ENCODE results near the gene CLOCK.
A peak's percentile ranks its signal among the peaks of the same experiment; 100 is the strongest.
"Not testable (repeated sequence)": the region's sequence is repeated elsewhere in the genome, so short reads cannot be mapped to it uniquely, and the experiment has no call there.

The CLOCK gene

DNA sequence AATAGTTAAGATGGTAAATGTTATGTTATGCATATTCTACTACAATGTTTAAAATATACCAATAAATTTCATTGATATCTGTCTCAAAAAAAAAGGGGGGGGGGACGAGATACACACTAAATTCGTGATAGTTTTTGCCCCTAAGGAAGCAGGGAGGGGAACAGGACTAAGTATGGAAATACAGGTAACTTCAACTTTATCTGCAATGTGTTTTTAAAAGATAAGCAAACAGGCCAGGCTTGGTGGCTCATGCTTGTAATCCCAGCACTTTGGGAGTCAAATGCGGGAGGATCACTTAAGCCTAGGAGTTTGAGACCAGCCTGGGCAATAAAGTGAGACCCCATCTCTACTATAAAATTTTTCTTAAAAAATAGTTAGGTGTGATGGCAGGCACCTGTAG lies 13.4 kb upstream of the CLOCK start:
- peaks cover 6% of the 10 kb centered on the region; the same call in 1 of the 2 replicates for H3K4me1 ChIP-seq (ENCODE audit: control insufficient read depth, insufficient read depth, low read length)
- H3K27me3 ChIP-seq (ENCODE audit: control insufficient read depth, insufficient read depth, low read length): no peaks in the 10 kb centered on the region
- H3K9me3 ChIP-seq (ENCODE audit: control insufficient read depth, insufficient read depth, low read depth, low read length): no peaks in the 10 kb centered on the region
- no peak overlapping the region for H3K4me3 ChIP-seq (ENCODE audit: low read depth, low read length)
- no peaks in the 10 kb centered on the region for H3K36me3 ChIP-seq (ENCODE audit: control insufficient read depth, insufficient read depth, low read length)
- H3K27ac ChIP-seq (ENCODE audit: low read depth, low read length): no peak overlapping the region
- no peak overlapping the region for H3K9ac ChIP-seq (ENCODE audit: low read length)

DNA sequence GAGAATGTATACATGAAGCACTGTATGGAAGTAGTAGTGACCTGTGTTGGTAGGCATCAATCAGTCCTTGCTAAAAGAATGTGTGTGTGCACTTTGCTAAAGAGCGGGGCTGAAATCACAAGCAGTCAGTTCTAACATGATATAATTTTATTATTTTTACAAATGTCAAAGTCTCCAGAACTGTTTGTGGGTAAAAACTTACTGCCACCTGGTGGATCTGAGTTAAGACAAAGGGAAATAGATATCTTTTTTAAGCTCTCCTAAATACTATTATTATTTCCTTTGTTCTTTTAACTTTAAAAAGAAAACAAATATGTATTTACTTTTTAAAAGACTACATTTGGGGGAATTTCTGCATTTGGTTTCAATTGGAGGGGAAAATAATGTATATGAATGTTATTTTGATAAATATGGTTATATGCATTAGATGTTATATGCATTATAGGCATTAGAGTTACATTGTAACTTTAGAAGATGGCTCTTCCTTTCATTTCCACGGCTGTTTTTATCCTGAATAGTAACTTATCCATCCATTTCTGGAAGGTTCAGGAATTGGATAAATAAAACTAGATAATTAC lies 7.8 kb upstream of the CLOCK start:
- no peak overlapping the region for H3K9ac ChIP-seq (ENCODE audit: low read length)
- H3K4me3 ChIP-seq (ENCODE audit: low read depth, low read length): no peak overlapping the region
- H3K4me1 ChIP-seq (ENCODE audit: control insufficient read depth, insufficient read depth, low read length): peaks cover 7% of the 10 kb centered on the region
- no peak overlapping the region for H3K27ac ChIP-seq (ENCODE audit: low read depth, low read length)
- no peaks in the 10 kb centered on the region for H3K27me3 ChIP-seq (ENCODE audit: control insufficient read depth, insufficient read depth, low read length)
- no peaks in the 10 kb centered on the region for H3K36me3 ChIP-seq (ENCODE audit: control insufficient read depth, insufficient read depth, low read length)
- H3K9me3 ChIP-seq (ENCODE audit: control insufficient read depth, insufficient read depth, low read depth, low read length): no peaks in the 10 kb centered on the region

DNA sequence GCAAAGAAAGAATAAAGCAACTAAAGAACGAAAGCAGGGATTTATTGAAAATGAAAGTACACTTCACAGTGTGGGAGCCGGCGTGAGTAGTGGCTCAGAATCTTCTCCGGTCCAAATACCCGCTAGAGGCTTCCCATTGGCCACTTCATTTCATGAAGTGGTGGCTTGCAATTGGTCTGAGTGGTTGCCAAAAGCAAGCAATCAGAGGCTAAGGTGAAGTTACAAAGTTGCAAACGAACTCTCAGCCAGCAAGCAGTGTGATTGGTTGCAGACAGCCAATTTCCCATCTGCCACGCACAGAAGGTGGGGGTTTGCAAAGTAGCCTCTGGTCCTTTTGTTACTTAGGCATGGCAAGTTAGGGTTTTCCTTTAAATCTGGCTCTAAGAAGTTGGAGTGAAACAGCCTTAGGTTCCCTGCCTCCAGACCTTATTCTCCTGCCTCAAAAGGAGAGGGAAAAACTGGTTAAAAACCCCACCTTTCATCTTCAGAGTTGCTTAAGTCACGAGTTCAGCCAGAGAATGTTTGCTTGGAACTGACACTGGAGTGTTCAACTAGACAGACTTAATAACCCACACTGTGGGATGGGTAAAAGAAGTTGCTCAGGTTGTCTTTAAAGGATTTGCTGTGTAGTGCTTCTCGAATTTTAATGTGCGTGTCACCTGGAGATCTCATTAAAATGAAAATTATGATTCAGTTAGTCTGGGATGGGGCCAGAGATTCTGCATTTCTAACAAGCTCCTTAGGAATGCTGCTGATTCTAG lies 6.9 kb upstream of the CLOCK start:
- H3K4me1 ChIP-seq (ENCODE audit: control insufficient read depth, insufficient read depth, low read length): peaks cover 9% of the 10 kb centered on the region
- no peaks in the 10 kb centered on the region for H3K9me3 ChIP-seq (ENCODE audit: control insufficient read depth, insufficient read depth, low read depth, low read length)
- H3K9ac ChIP-seq (ENCODE audit: low read length): no peak overlapping the region
- no peak overlapping the region for H3K4me3 ChIP-seq (ENCODE audit: low read depth, low read length)
- no peaks in the 10 kb centered on the region for H3K36me3 ChIP-seq (ENCODE audit: control insufficient read depth, insufficient read depth, low read length)
- no peaks in the 10 kb centered on the region for H3K27me3 ChIP-seq (ENCODE audit: control insufficient read depth, insufficient read depth, low read length)
- no peak overlapping the region for H3K27ac ChIP-seq (ENCODE audit: low read depth, low read length)

DNA sequence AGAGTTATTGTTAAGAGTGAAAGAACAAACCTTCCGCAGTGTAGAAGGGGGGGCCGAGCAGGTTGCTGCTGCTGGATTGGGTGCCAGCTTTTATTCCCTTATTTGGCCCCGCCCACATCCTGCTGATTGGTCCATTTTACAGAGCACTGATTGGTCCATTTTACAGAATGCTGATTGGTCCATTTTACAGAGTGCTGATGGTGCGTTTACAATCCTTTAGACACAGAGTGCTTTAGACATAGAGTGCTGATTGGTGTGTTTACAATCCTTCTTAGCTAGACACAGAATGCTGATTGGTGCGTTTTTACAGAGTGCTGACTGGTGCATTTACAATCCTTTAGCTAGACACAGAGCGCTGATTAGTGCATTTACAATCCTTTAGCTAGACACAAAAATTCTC lies 5.3 kb upstream of the CLOCK start:
- H3K36me3 ChIP-seq (ENCODE audit: control insufficient read depth, insufficient read depth, low read length); H3K9me3 ChIP-seq (ENCODE audit: control insufficient read depth, insufficient read depth, low read depth, low read length); H3K4me3 ChIP-seq (ENCODE audit: low read depth, low read length); H3K27me3 ChIP-seq (ENCODE audit: control insufficient read depth, insufficient read depth, low read length); H3K9ac ChIP-seq (ENCODE audit: low read length); H3K27ac ChIP-seq (ENCODE audit: low read depth, low read length): not testable (repeated sequence)
- H3K4me1 ChIP-seq (ENCODE audit: control insufficient read depth, insufficient read depth, low read length): peaks cover 20% of the 10 kb centered on the region

DNA sequence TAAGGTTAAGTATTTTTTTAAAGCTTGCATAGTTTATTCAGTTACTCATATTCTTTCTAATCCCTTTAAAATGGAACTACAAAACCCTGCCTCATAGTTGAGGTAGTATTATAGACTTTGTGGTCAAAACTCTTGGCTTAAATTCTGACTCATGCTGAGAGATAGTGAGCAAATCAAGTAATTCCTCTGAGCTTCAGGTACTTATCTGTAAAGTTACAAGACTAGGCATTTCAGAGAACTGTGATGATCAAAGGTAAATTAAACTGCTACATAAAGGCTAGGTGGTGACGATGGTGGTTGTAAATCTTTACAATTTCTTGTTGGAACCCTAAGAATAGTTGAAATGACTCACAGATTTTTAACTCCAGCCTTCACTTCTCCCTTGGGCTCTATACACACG lies 3.2 kb upstream of the CLOCK start:
- Histone ChIP-seq H3K27me3 (ENCODE audit: control insufficient read depth, insufficient read depth, low read length) (no peaks in the 10 kb centered on the region), H3K27ac (ENCODE audit: low read depth, low read length) (no peak overlapping the region), H3K36me3 (ENCODE audit: control insufficient read depth, insufficient read depth, low read length) (no peaks in the 10 kb centered on the region), H3K9me3 (ENCODE audit: control insufficient read depth, insufficient read depth, low read depth, low read length) (no peaks in the 10 kb centered on the region), H3K9ac (ENCODE audit: low read length) (no peak overlapping the region), H3K4me3 (ENCODE audit: low read depth, low read length) (no peak overlapping the region), H3K4me1 (ENCODE audit: control insufficient read depth, insufficient read depth, low read length) (peaks cover 20% of the 10 kb centered on the region)

DNA sequence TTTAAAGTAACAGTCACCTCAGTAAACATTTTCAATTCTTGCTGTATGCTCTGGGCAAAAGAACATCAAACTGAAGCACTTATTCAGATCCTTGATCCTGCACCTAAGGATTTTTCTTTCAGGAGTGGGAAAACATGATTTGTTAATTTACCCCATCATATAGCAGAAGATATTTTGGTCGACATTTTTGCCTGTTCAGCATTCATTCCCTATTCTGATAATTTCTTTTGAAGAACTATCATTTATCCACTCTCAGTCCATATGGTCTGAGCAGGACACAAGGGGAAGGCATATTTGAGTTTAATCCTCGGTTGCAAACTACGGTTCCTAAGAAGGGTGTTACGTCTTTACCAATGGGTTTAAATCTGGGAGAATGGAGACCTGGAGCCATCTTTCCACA lies 1.2 kb upstream of the CLOCK start:
- peak overlapping the region; percentile 85 for H3K9ac ChIP-seq (ENCODE audit: low read length)
- no peaks in the 10 kb centered on the region for H3K27me3 ChIP-seq (ENCODE audit: control insufficient read depth, insufficient read depth, low read length)
- H3K9me3 ChIP-seq (ENCODE audit: control insufficient read depth, insufficient read depth, low read depth, low read length): no peaks in the 10 kb centered on the region
- H3K27ac ChIP-seq (ENCODE audit: low read depth, low read length): peak overlapping the region; percentile 89; the same call in 1 of the 2 replicates
- H3K4me1 ChIP-seq (ENCODE audit: control insufficient read depth, insufficient read depth, low read length): peaks cover 27% of the 10 kb centered on the region
- peak overlapping the region; percentile 86 for H3K4me3 ChIP-seq (ENCODE audit: low read depth, low read length)
- H3K36me3 ChIP-seq (ENCODE audit: control insufficient read depth, insufficient read depth, low read length): no peaks in the 10 kb centered on the region

DNA sequence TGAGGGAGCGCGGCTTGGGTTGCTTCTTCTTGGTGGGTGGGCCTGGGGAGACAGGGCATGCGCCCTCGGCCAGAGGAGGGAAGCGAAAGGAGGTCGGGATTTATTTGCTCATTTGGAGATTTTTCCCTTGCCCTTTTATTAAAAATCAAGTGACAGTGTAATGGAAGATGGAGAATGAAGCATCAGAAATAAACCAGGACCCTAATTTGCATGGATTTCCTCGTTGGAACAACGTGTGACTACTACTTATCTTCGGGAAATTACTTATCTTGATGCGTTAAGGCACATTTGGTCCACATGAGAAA lies 709 bp upstream of the CLOCK start:
- Histone ChIP-seq H3K9me3 (ENCODE audit: control insufficient read depth, insufficient read depth, low read depth, low read length) (no peaks in the 10 kb centered on the region), H3K4me1 (ENCODE audit: control insufficient read depth, insufficient read depth, low read length) (peaks cover 30% of the 10 kb centered on the region), H3K4me3 (ENCODE audit: low read depth, low read length) (peak overlapping the region; percentile 86), H3K9ac (ENCODE audit: low read length) (peak overlapping the region; percentile 85), H3K27me3 (ENCODE audit: control insufficient read depth, insufficient read depth, low read length) (no peaks in the 10 kb centered on the region), H3K36me3 (ENCODE audit: control insufficient read depth, insufficient read depth, low read length) (no peaks in the 10 kb centered on the region), H3K27ac (ENCODE audit: low read depth, low read length) (peak overlapping the region; percentile 89)

DNA sequence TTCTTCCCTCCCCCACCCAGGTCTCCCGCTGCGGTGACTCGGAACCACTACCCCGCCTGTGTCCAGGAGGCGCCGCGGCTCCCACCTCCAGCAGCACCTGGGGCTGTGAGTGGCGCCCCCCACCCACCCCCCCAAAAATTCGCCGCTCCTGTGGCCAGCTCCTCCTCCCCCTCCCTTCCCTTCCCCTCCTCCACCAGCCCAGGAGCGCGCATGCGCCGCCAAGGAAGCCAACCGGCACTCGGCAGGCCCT lies 278 bp downstream of the CLOCK start:
- H3K4me1 ChIP-seq (ENCODE audit: control insufficient read depth, insufficient read depth, low read length): peaks cover 34% of the 10 kb centered on the region
- H3K36me3 ChIP-seq (ENCODE audit: control insufficient read depth, insufficient read depth, low read length): no peaks in the 10 kb centered on the region
- H3K9ac ChIP-seq (ENCODE audit: low read length): peak overlapping the region; percentile 85
- no peaks in the 10 kb centered on the region for H3K9me3 ChIP-seq (ENCODE audit: control insufficient read depth, insufficient read depth, low read depth, low read length)
- H3K27ac ChIP-seq (ENCODE audit: low read depth, low read length): peak overlapping the region; percentile 89
- H3K4me3 ChIP-seq (ENCODE audit: low read depth, low read length): peak overlapping the region; percentile 86
- H3K27me3 ChIP-seq (ENCODE audit: control insufficient read depth, insufficient read depth, low read length): no peaks in the 10 kb centered on the region

DNA sequence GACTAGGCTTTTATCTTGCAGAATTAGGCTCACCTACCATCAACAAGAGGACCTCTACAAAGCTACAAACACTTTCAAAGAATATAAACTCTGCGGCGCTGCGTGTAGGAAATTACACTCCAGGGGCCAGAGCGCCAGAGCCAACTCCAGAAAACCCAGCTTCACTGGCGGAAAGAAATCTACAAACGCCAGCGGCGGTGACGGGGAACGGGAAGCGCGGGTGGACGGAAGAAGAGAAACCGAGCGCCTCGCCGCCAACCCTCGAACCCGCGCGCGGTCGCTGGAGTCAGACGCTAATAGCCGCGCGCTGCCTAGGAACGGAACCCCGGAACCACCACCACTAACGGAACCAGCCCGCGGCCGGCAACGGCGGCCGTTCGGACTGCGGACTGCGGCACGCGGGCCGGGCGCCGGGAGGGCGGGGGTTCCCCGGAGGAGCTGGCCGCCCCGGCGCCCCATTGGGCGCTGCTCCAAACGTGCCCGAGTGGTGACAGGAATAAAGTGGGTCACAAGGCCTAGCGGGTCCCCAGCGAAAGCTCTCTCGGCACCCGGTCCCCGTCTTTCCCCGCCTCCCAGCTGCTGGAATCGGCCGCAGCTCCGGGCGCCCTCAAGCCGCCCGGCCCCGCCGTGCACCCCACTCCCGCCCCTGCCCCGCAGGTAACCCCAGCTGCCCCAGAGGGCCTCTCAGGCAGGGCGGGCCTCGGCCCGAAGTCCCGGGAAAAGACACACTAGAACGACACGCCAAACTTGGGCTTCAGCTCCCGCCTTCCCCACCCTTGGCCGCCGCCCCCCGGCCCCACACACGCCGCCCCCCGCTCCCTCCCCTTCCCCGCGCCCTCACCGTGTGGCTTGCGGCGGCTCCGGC lies 836 bp downstream of the CLOCK start:
- Histone ChIP-seq H3K4me3 (ENCODE audit: low read depth, low read length) (peak overlapping the region; percentile 86), H3K9ac (ENCODE audit: low read length) (peak overlapping the region; percentile 80), H3K9me3 (ENCODE audit: control insufficient read depth, insufficient read depth, low read depth, low read length) (no peaks in the 10 kb centered on the region), H3K27ac (ENCODE audit: low read depth, low read length) (peak overlapping the region; percentile 92), H3K27me3 (ENCODE audit: control insufficient read depth, insufficient read depth, low read length) (no peaks in the 10 kb centered on the region), H3K4me1 (ENCODE audit: control insufficient read depth, insufficient read depth, low read length) (peaks cover 34% of the 10 kb centered on the region), H3K36me3 (ENCODE audit: control insufficient read depth, insufficient read depth, low read length) (no peaks in the 10 kb centered on the region)

DNA sequence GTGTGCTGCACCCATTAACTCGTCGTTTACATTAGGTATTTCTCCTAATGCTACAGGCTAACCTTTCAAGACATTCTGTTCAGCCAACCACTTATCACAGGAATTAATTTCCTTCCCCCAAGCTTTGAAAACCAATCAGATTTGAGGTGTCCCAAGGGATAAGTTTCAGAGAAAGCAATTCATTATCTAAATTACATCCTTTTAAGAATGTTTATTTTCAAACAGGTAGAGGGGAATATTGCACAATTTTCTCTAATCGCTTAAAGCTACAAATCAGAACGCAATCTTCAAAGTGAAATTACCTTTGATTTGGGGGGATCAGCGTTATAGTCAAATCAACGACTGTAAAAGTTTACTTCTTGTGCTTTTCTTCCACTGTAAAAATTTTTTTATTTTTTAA lies 1.6 kb downstream of the CLOCK start:
- Histone ChIP-seq H3K9me3 (ENCODE audit: control insufficient read depth, insufficient read depth, low read depth, low read length) (no peaks in the 10 kb centered on the region), H3K27me3 (ENCODE audit: control insufficient read depth, insufficient read depth, low read length) (no peaks in the 10 kb centered on the region), H3K4me1 (ENCODE audit: control insufficient read depth, insufficient read depth, low read length) (peaks cover 34% of the 10 kb centered on the region), H3K27ac (ENCODE audit: low read depth, low read length) (peak overlapping the region; percentile 92; the same call in 1 of the 2 replicates), H3K9ac (ENCODE audit: low read length) (peak overlapping the region; percentile 80), H3K36me3 (ENCODE audit: control insufficient read depth, insufficient read depth, low read length) (peaks cover 4% of the 10 kb centered on the region; the same call in 1 of the 2 replicates), H3K4me3 (ENCODE audit: low read depth, low read length) (peak overlapping the region; percentile 86)

DNA sequence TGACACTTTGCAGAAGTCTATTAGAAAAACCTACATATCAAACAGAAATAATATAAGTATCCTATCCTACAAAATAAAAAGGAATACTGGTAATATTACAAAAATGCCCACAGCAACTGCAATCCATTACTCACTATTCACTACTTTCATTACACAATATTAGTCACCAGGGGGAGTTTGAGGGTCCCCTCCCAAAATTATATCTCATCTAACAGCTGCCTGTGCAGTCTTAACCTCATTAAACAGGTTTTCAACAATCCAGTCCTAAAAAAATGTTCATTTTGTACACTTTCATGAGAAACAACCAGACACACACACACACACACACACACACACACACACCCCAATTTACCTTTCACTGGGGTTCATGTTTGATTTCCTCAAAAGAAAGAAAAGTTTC lies 2.9 kb downstream of the CLOCK start:
- no peaks in the 10 kb centered on the region for H3K9me3 ChIP-seq (ENCODE audit: control insufficient read depth, insufficient read depth, low read depth, low read length)
- H3K4me1 ChIP-seq (ENCODE audit: control insufficient read depth, insufficient read depth, low read length): peaks cover 34% of the 10 kb centered on the region
- no peak overlapping the region for H3K27ac ChIP-seq (ENCODE audit: low read depth, low read length)
- peak overlapping the region; percentile 28 for H3K4me3 ChIP-seq (ENCODE audit: low read depth, low read length)
- H3K27me3 ChIP-seq (ENCODE audit: control insufficient read depth, insufficient read depth, low read length): no peaks in the 10 kb centered on the region
- H3K9ac ChIP-seq (ENCODE audit: low read length): no peak overlapping the region
- H3K36me3 ChIP-seq (ENCODE audit: control insufficient read depth, insufficient read depth, low read length): peaks cover 4% of the 10 kb centered on the region; the same call in 1 of the 2 replicates
